H9 (cell line): ENCODE data around the gene SF3B3. TPM values are rescaled to one million over a fixed set of nuclear protein-coding genes. Genes with fewer than 3 reads are reported as not detected.
"Not testable (repeated sequence)": the region's sequence is repeated elsewhere in the genome, so short reads cannot be mapped to it uniquely, and the experiment has no call there.

Experiments used
- DNase-seq: peaks from one replicate; pipeline ENCODE4 v3.0.0-alpha.2; 2017
- H2AFZ ChIP-seq: one replicate; pipeline ENCODE4 v1.6.1; 2013; ENCODE audit warnings: mild to moderate bottlenecking, low read length, control low read depth, moderate library complexity
- H2AK5ac ChIP-seq: 2 replicates; pipeline ENCODE4 v1.6.1; 2013; ENCODE audit warnings: low read length, control low read depth, mixed read lengths; ENCODE audit not compliant: insufficient read length
- H2BK120ac ChIP-seq: one replicate; pipeline ENCODE4 v1.6.1; 2013; ENCODE audit warnings: low read depth, mild to moderate bottlenecking, low read length, control low read depth, inconsistent platforms; ENCODE audit not compliant: poor library complexity, severe bottlenecking
- H2BK12ac ChIP-seq: 2 replicates; pipeline ENCODE4 v1.6.1; 2013; ENCODE audit warnings: low read length, control low read depth, mixed read lengths, low read depth; ENCODE audit not compliant: insufficient read length
- H2BK15ac ChIP-seq: 2 replicates; pipeline ENCODE4 v1.6.1; 2013; ENCODE audit warnings: low read depth, low read length, control low read depth
- H2BK20ac ChIP-seq: one replicate; pipeline ENCODE4 v1.6.1; 2013; ENCODE audit warnings: low read depth, mild to moderate bottlenecking, low read length, control low read depth, inconsistent platforms; ENCODE audit not compliant: poor library complexity, severe bottlenecking
- H2BK5ac ChIP-seq: 2 replicates; pipeline ENCODE4 v1.6.1; 2013; ENCODE audit warnings: low read length, control low read depth, mixed read lengths; ENCODE audit not compliant: insufficient read length
- H3K14ac ChIP-seq: 2 replicates; pipeline ENCODE4 v1.6.1; 2013; ENCODE audit warnings: low read length, control low read depth; ENCODE audit not compliant: insufficient read depth
- H3K18ac ChIP-seq: 2 replicates; pipeline ENCODE4 v1.6.1; 2013; ENCODE audit warnings: low read depth, mild to moderate bottlenecking, mixed read lengths, low read length, control low read depth; ENCODE audit not compliant: insufficient read length
- H3K23ac ChIP-seq: 2 replicates; pipeline ENCODE4 v1.6.1; 2013; ENCODE audit warnings: low read length, control low read depth, mixed read lengths, low read depth; ENCODE audit not compliant: insufficient read length
- H3K23me2 ChIP-seq: 2 replicates; pipeline ENCODE4 v1.6.1; 2013; ENCODE audit warnings: low read depth, mild to moderate bottlenecking, mixed read lengths, low read length, control low read depth; ENCODE audit not compliant: insufficient read length, poor library complexity, severe bottlenecking
- H3K27ac ChIP-seq: 2 replicates; pipeline ENCODE4 v1.5.1; 2013; ENCODE audit warnings: low read length, control low read depth, mixed read lengths, low read depth; ENCODE audit not compliant: insufficient read length
- H3K27me3 ChIP-seq: 2 replicates; pipeline ENCODE4 v1.6.1; 2013; ENCODE audit warnings: low read length, control low read depth, inconsistent platforms; ENCODE audit not compliant: insufficient read depth
- H3K4ac ChIP-seq: 2 replicates; pipeline ENCODE4 v1.6.1; 2013; ENCODE audit warnings: low read depth, mild to moderate bottlenecking, control low read depth, inconsistent platforms, low read length, moderate library complexity
- H3K4me1 ChIP-seq: 2 replicates; pipeline ENCODE4 v1.6.1; 2013; ENCODE audit warnings: low read length, control low read depth, inconsistent platforms; ENCODE audit not compliant: insufficient read depth
- H3K4me2 ChIP-seq: 2 replicates; pipeline ENCODE4 v1.6.1; 2013; ENCODE audit warnings: low read length, control low read depth, mixed read lengths; ENCODE audit not compliant: insufficient read length, insufficient read depth
- H3K56ac ChIP-seq: 2 replicates; pipeline ENCODE4 v1.6.1; 2013; ENCODE audit warnings: low read depth, mild to moderate bottlenecking, mixed read lengths, low read length, control low read depth; ENCODE audit not compliant: insufficient read length
- H3K79me1 ChIP-seq: 2 replicates; pipeline ENCODE4 v1.6.1; 2013; ENCODE audit warnings: low read depth, mild to moderate bottlenecking, moderate library complexity, low read length, control low read depth, inconsistent platforms; ENCODE audit not compliant: insufficient read depth, poor library complexity, severe bottlenecking
- H3K79me2 ChIP-seq: 2 replicates; pipeline ENCODE4 v1.6.1; 2013; ENCODE audit warnings: low read length, control low read depth, inconsistent platforms; ENCODE audit not compliant: insufficient read depth
- H3K9ac ChIP-seq: 2 replicates; pipeline ENCODE4 v1.6.1; 2013; ENCODE audit warnings: low read length, control low read depth, mixed read lengths; ENCODE audit not compliant: insufficient read length; ENCODE audit errors: extremely low read depth
- H3K9me3 ChIP-seq: one replicate; pipeline ENCODE4 v1.6.1; 2013; ENCODE audit warnings: low read depth, low read length, inconsistent platforms; ENCODE audit not compliant: control insufficient read depth
- H3T11ph ChIP-seq: one replicate; pipeline ENCODE4 v1.6.1; 2013; ENCODE audit warnings: mild to moderate bottlenecking, low read length, control low read depth, inconsistent platforms
- H4K20me1 ChIP-seq: one replicate; pipeline ENCODE4 v1.6.1; 2013; ENCODE audit not compliant: control insufficient read depth, insufficient read length, insufficient read depth
- H4K5ac ChIP-seq: 2 replicates; pipeline ENCODE4 v1.6.1; 2013; ENCODE audit warnings: low read depth, mild to moderate bottlenecking, mixed read lengths, low read length, control low read depth; ENCODE audit not compliant: insufficient read length
- H4K8ac ChIP-seq: replicated peaks from 2 replicates; pipeline ENCODE4 v1.6.1; 2013; ENCODE audit warnings: low read length, control low read depth, mixed read lengths, low read depth; ENCODE audit not compliant: insufficient read length
- H4K91ac ChIP-seq: 2 replicates; pipeline ENCODE4 v1.6.1; 2013; ENCODE audit warnings: low read depth, mild to moderate bottlenecking, moderate library complexity, mixed read lengths, low read length, control low read depth; ENCODE audit not compliant: insufficient read length
- H3K27ac Mint-ChIP-seq, 3 experiments: 2 replicates in 2 of 3; 3 replicates in 1 of 3; pipeline ENCODE4 v1.8.0; 2020 to 2021; ENCODE audit warnings: mixed read lengths in 3 of 3, mild to moderate bottlenecking in 1 of 3, moderate library complexity in 1 of 3
- H3K27me3 Mint-ChIP-seq: 2 replicates; pipeline ENCODE4 v1.8.0; 2021; ENCODE audit warnings: low read depth, mild to moderate bottlenecking, moderate library complexity, mixed read lengths
- H3K36me3 Mint-ChIP-seq, 3 experiments: 2 replicates in 2 of 3; 3 replicates in 1 of 3; pipeline ENCODE4 v1.8.0; 2020 to 2021; ENCODE audit warnings: low read depth in 3 of 3, mixed read lengths in 3 of 3; ENCODE audit not compliant: insufficient read depth in 1 of 3
- H3K4me1 Mint-ChIP-seq, 2 experiments: 2 replicates each; pipeline ENCODE4 v1.8.0; 2020; ENCODE audit warnings: mixed read lengths in 2 of 2
- H3K4me3 Mint-ChIP-seq, 2 experiments: 2 replicates in 1 of 2; 3 replicates in 1 of 2; pipeline ENCODE4 v1.8.0; 2020 to 2021; ENCODE audit warnings: mild to moderate bottlenecking in 2 of 2, mixed read lengths in 2 of 2, moderate library complexity in 1 of 2
- H3K9me3 Mint-ChIP-seq, 2 experiments: 2 replicates in 1 of 2; 3 replicates in 1 of 2; pipeline ENCODE4 v1.8.0; 2020; ENCODE audit warnings: mild to moderate bottlenecking in 2 of 2, mixed read lengths in 2 of 2, moderate library complexity in 1 of 2
- WGBS: extraction: QIAGEN DNeasy Blood & Tissue Kit; methylation state at CpG from one replicate; pipeline ENCODE4 v1.1.7; 2013; ENCODE audit warnings: missing lambda C conversion rate, low lambda C conversion rate, mixed read lengths; ENCODE audit not compliant: insufficient read length; ENCODE audit errors: extremely low coverage; 5-methylcytosine and 5-hydroxymethylcytosine counted together
- total RNA-seq: library from RNA; stranded (reverse); gene quantifications from 2 replicates; pipeline ENCODE4 v1.2.1, GENCODE V29; 2021
- TF ChIP-seq, protein P1 (sequence below): fragments of 200-600 bp; sonication (generic); conservative IDR thresholded peaks from 3 replicates; pipeline ENCODE4 v1.8.0; 2021; ENCODE audit warnings: antibody characterized with exemption, mild to moderate bottlenecking

Gene SF3B3
- total RNA-seq, 1 experiment from 2014 or later: 493 TPM

DNA sequence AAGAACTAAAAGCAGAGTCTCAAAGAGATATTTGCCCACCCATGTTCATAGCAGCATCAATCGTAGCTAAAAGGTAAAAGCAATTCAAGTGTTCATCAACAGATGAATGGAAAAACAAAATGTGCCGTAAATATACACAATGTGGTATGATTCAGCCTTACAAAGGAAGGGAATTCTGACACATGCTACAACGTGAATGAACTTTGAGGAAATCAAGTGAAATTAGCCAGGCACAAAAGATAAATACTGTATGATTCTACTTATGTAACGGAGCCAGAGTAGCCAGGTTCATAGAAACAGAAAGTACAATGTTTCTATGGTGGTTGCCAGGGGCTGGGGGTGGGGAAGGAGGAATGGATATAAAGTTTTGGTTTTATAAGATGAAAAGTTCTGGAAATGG is 64.9 kb downstream of the SF3B3 start:
- H2BK120ac ChIP-seq: no peak overlapping the region
- H3K14ac ChIP-seq: no peak overlapping the region
- no peak overlapping the region for H3T11ph ChIP-seq
- H4K91ac ChIP-seq: no peak overlapping the region
- H3K56ac ChIP-seq: no peak overlapping the region
- no peaks in the 10 kb centered on the region for H3K79me1 ChIP-seq
- H3K27me3 Mint-ChIP-seq: peaks cover 6% of the 10 kb centered on the region
- H2AK5ac ChIP-seq: no peak overlapping the region
- no peak overlapping the region for H3K27ac ChIP-seq
- no peak overlapping the region for H4K5ac ChIP-seq
- H3K4me3 Mint-ChIP-seq: no peak overlapping the region
- no peaks in the 10 kb centered on the region for H3K36me3 Mint-ChIP-seq
- H2BK12ac ChIP-seq: no peak overlapping the region
- H3K4me1 Mint-ChIP-seq: peaks cover 3 to 11% of the 10 kb centered on the region in 2 experiments; a peak in 3 of 4 replicates
- no CpG with 5 or more reads among the region's 4 CpGs for WGBS
- H4K20me1 ChIP-seq: no peaks in the 10 kb centered on the region
- H3K9me3 Mint-ChIP-seq: no peaks in the 10 kb centered on the region
- H3K27ac Mint-ChIP-seq: no peak overlapping the region
- H3K4me1 ChIP-seq: no peaks in the 10 kb centered on the region
- no peak overlapping the region for H3K9ac ChIP-seq
- no peaks in the 10 kb centered on the region for H3K9me3 ChIP-seq
- H3K23me2 ChIP-seq: no peaks in the 10 kb centered on the region
- H2BK15ac ChIP-seq: no peak overlapping the region
- no peak for DNase-seq
- H3K4ac ChIP-seq: no peak overlapping the region
- TF ChIP-seq, protein P1, sequence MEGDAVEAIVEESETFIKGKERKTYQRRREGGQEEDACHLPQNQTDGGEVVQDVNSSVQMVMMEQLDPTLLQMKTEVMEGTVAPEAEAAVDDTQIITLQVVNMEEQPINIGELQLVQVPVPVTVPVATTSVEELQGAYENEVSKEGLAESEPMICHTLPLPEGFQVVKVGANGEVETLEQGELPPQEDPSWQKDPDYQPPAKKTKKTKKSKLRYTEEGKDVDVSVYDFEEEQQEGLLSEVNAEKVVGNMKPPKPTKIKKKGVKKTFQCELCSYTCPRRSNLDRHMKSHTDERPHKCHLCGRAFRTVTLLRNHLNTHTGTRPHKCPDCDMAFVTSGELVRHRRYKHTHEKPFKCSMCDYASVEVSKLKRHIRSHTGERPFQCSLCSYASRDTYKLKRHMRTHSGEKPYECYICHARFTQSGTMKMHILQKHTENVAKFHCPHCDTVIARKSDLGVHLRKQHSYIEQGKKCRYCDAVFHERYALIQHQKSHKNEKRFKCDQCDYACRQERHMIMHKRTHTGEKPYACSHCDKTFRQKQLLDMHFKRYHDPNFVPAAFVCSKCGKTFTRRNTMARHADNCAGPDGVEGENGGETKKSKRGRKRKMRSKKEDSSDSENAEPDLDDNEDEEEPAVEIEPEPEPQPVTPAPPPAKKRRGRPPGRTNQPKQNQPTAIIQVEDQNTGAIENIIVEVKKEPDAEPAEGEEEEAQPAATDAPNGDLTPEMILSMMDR: no peak
- H2BK5ac ChIP-seq: no peak overlapping the region
- no peaks in the 10 kb centered on the region for H3K27me3 ChIP-seq
- no peak overlapping the region for H4K8ac ChIP-seq
- H3K23ac ChIP-seq: no peak overlapping the region
- no peak overlapping the region for H3K4me2 ChIP-seq
- no peak overlapping the region for H2AFZ ChIP-seq
- H2BK20ac ChIP-seq: no peak overlapping the region
- no peak overlapping the region for H3K18ac ChIP-seq
- no peaks in the 10 kb centered on the region for H3K79me2 ChIP-seq

DNA sequence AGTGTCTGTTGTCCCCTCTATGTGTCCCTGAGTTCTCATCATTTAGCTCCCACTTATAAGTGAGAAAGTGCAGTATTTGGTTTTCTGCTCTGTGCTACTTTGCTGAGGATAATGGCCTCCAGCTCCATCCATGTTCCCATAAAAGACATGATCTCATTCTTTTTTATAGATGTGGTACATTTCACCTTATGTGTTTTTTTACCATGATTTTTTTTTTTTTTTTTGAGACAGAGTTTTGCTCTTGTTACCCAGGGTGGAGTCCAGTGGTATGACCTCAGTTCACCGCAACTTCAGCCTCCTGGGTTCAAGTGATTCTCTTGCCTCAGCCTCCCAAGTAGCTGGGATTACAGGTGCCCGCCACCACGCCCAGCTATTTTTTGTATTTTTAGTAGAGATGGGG is 65.8 kb downstream of the SF3B3 start:
- H4K20me1 ChIP-seq, H3K27ac Mint-ChIP-seq, H3K9me3 Mint-ChIP-seq, H3K18ac ChIP-seq, H3K23ac ChIP-seq, H3K27me3 ChIP-seq, H3K4me1 ChIP-seq, H3K79me2 ChIP-seq, H4K8ac ChIP-seq, H4K5ac ChIP-seq, H2AK5ac ChIP-seq, H2AFZ ChIP-seq, H3K9ac ChIP-seq, H2BK5ac ChIP-seq, H3K79me1 ChIP-seq, H3K36me3 Mint-ChIP-seq, H3K4ac ChIP-seq, H3K4me2 ChIP-seq, H2BK15ac ChIP-seq, H3K14ac ChIP-seq, H3K23me2 ChIP-seq, H2BK120ac ChIP-seq, H3K27ac ChIP-seq, H3K56ac ChIP-seq, H3T11ph ChIP-seq, H3K9me3 ChIP-seq, H4K91ac ChIP-seq, H2BK20ac ChIP-seq, H2BK12ac ChIP-seq, H3K27me3 Mint-ChIP-seq, H3K4me3 Mint-ChIP-seq, DNase-seq: not testable (repeated sequence)
- peaks cover 3 to 11% of the 10 kb centered on the region in 2 experiments; a peak in 3 of 4 replicates for H3K4me1 Mint-ChIP-seq
- WGBS: no CpG with 5 or more reads among the region's 3 CpGs
